ENCODE results near the gene HBM.

- no peak for TF ChIP-seq CTCF (IDR thresholded peaks at IDR 0.05)
- TF ChIP-seq POLR2A (IDR thresholded peaks at IDR 0.05): no peak
- TF ChIP-seq POLR2AphosphoS5 (IDR thresholded peaks at IDR 0.05; ENCODE audit: insufficient read depth in 1 of 2, low read depth in 1 of 2): no peak
Measured at GRCh38 chr16:194516-194915, 28.7 kb downstream of the HBM start.

Data from vagina (tissue), 2 donors.